K562 (cell line): ENCODE data around the gene TAS2R19. TPM values are rescaled to one million over a fixed set of nuclear protein-coding genes. Genes with fewer than 3 reads are reported as not detected.

Experiments used
- ATAC-seq: fragments of 200-7000 bp; cut with Tn5 transposase; 3 replicates; pipeline ENCODE4 v1.9.1; 2020; ENCODE audit warnings: moderate library complexity
- BruUV-seq: library from RNA; stranded (reverse); fragments of 400-500 nt; replicated peaks from 2 replicates; lab custom pipeline; 2021; lab: Mats Ljungman, UMichigan
- CTCF ChIA-PET: fragments of 300-600 bp; formaldehyde crosslinking; extraction: SDS; loops from one replicate; lab custom pipeline; 2021; ENCODE audit warnings: low intra/inter-chr PET ratio; lab: Yijun Ruan, JAX
- POLR2A ChIA-PET: fragments of 300-600, 350-650 bp; sonication (Branson Sonifier 250); formaldehyde crosslinking; extraction: SDS; loops from one replicate; lab custom pipeline; 2021; ENCODE audit warnings: antibody characterized with exemption, inconsistent platforms; lab: Yijun Ruan, JAX
- DNase-seq, 4 experiments: peaks; one replicate each; pipeline versions ENCODE4 v3.0.0 to v3.0.0-alpha.2; 2011 to 2018; ENCODE audit warnings: low spot score in 3 of 4, mixed read lengths in 3 of 4; ENCODE audit errors: extremely low read depth in 1 of 4
- FAIRE-seq: peaks from 2 replicates; lab custom pipeline; 2011; peaks lifted over from hg19 to GRCh38; lab: Jason Lieb, UNC
- H2AFZ ChIP-seq: 2 replicates; pipeline ENCODE4 v1.6.0; 2011; ENCODE audit warnings: low read depth, low read length, control low read depth, inconsistent platforms
- H3K27ac ChIP-seq: fragments of 200-600 bp; 3 replicates; pipeline ENCODE4 v1.8.0; 2011; ENCODE audit warnings: low read depth, mild to moderate bottlenecking, control low read depth, inconsistent platforms, low read length, moderate library complexity, mixed read lengths; ENCODE audit errors: extremely low read depth
- H3K27me3 ChIP-seq, 2 experiments: fragments of 300-600 bp in 1 of 2; 2 replicates in 1 of 2; 3 replicates in 1 of 2; pipeline versions ENCODE4 v1.6.0 to v1.8.0; 2011; ENCODE audit warnings: inconsistent platforms in 2 of 2, low read length in 2 of 2, mild to moderate bottlenecking in 1 of 2, mixed read lengths in 1 of 2, moderate library complexity in 1 of 2; ENCODE audit not compliant: control insufficient read depth in 2 of 2, insufficient read depth in 2 of 2
- H3K36me3 ChIP-seq: fragments of 300-600 bp; 3 replicates; pipeline ENCODE4 v1.8.0; 2011; ENCODE audit warnings: mild to moderate bottlenecking, low read length, inconsistent platforms; ENCODE audit not compliant: control insufficient read depth, insufficient read depth
- H3K4me1 ChIP-seq, 2 experiments: fragments of 200-600 bp in 1 of 2; replicated peaks in 1 of 2; 2 replicates in 1 of 2; 3 replicates in 1 of 2; pipeline versions ENCODE4 v1.5.1 to v1.8.0; 2011; ENCODE audit warnings: inconsistent platforms in 2 of 2, low read length in 2 of 2, mild to moderate bottlenecking in 1 of 2, mixed read lengths in 1 of 2, moderate library complexity in 1 of 2; ENCODE audit not compliant: control insufficient read depth in 2 of 2, insufficient read depth in 2 of 2
- H3K4me2 ChIP-seq: 2 replicates; pipeline ENCODE4 v1.6.1; 2011; ENCODE audit warnings: low read length, control low read depth, inconsistent platforms, mixed read lengths; ENCODE audit not compliant: insufficient read depth
- H3K4me3 ChIP-seq: fragments of 200-600 bp; sonication (generic), shearing (Covaris generic); 2 replicates; pipeline ENCODE4 v1.5.1; 2016; ENCODE audit warnings: control low read depth, inconsistent platforms
- H3K79me2 ChIP-seq: fragments of 200-600 bp; 3 replicates; pipeline ENCODE4 v1.8.0; 2011; ENCODE audit warnings: low read length, inconsistent platforms; ENCODE audit not compliant: control insufficient read depth, insufficient read depth
- H3K9ac ChIP-seq, 2 experiments: 2 replicates each; pipeline versions ENCODE4 v1.6.0 to v1.6.1; 2011; ENCODE audit warnings: low read depth in 2 of 2, low read length in 2 of 2, control low read depth in 1 of 2, inconsistent platforms in 1 of 2, mild to moderate bottlenecking in 1 of 2, mixed read lengths in 1 of 2; ENCODE audit not compliant: insufficient read depth in 1 of 2
- H3K9me1 ChIP-seq: one replicate; pipeline ENCODE4 v1.6.0; 2011; ENCODE audit warnings: inconsistent platforms, mild to moderate bottlenecking, low read length, moderate library complexity; ENCODE audit not compliant: control insufficient read depth, insufficient read depth
- H3K9me3 ChIP-seq: replicated peaks from 2 replicates; pipeline ENCODE4 v1.5.1; 2011; ENCODE audit warnings: low read depth, low read length, inconsistent platforms; ENCODE audit not compliant: control insufficient read depth, insufficient read depth
- H4K20me1 ChIP-seq: replicated peaks from 2 replicates; pipeline ENCODE4 v1.6.1; 2011; ENCODE audit warnings: low read length, inconsistent platforms, mixed read lengths; ENCODE audit not compliant: control insufficient read depth, insufficient read depth
- CBX3 ChIP-seq, 2 experiments: IDR thresholded peaks; 1 replicate in 1 of 2; 2 replicates in 1 of 2; pipeline ENCODE4 v1.6.1; 2012; ENCODE audit warnings: inconsistent platforms in 2 of 2, low read length in 2 of 2, borderline replicate concordance in 1 of 2, control low read depth in 1 of 2
- CREM ChIP-seq: IDR thresholded peaks from 2 replicates; pipeline ENCODE4 v1.6.1; 2014; ENCODE audit warnings: antibody characterized with exemption, low read depth
- DLX4 ChIP-seq: fragments of 250-450 bp; sonication (Bioruptor Pico); IDR thresholded peaks from 2 replicates; pipeline ENCODE4 v1.6.1; 2021; ENCODE audit warnings: mild to moderate bottlenecking
- LEF1 ChIP-seq: fragments of 450-650 bp; IDR thresholded peaks from 2 replicates; pipeline ENCODE4 v1.6.1; 2016; ENCODE audit warnings: mild to moderate bottlenecking
- MYBL2 ChIP-seq, 2 experiments: fragments of 450-650 bp in 1 of 2; sonication (generic) in 1 of 2; formaldehyde crosslinking in 1 of 2; IDR thresholded peaks; 2 replicates each; pipeline versions ENCODE4 v1.6.1 to v1.8.1; 2017 to 2022; ENCODE audit warnings: borderline replicate concordance in 1 of 2, inconsistent platforms in 1 of 2, low read depth in 1 of 2, mild to moderate bottlenecking in 1 of 2, missing genetic modification reagents in 1 of 2, moderate library complexity in 1 of 2
- NFE2L1 ChIP-seq: fragments of 450-650 bp; IDR thresholded peaks from 2 replicates; pipeline ENCODE4 v1.6.1; 2016; ENCODE audit warnings: missing genetic modification characterization, low read depth, mild to moderate bottlenecking, missing compliant biosample characterization, moderate library complexity, borderline replicate concordance
- NFYB ChIP-seq: IDR thresholded peaks from 2 replicates; pipeline ENCODE4 v1.6.1; 2011; ENCODE audit warnings: mild to moderate bottlenecking, moderate library complexity; ENCODE audit not compliant: insufficient read length; ENCODE audit errors: extremely low read depth
- RBM17 ChIP-seq: fragments of 200-400 bp; formaldehyde crosslinking; IDR thresholded peaks from 2 replicates; pipeline ENCODE4 v1.6.1; 2017; ENCODE audit warnings: low read depth, mild to moderate bottlenecking, low read length, borderline replicate concordance
- SMAD3 ChIP-seq: fragments of 450-650 bp; formaldehyde crosslinking; conservative IDR thresholded peaks from 2 replicates; pipeline ENCODE4 v1.4.0; 2020; ENCODE audit warnings: mild to moderate bottlenecking
- SMC3 ChIP-seq: conservative IDR thresholded peaks from 2 replicates; pipeline ENCODE4 v1.6.1; 2011; ENCODE audit warnings: low read depth, low read length, improper control_type of control experiment; ENCODE audit not compliant: insufficient read depth
- STAT6 ChIP-seq: sonication (generic); formaldehyde crosslinking; IDR thresholded peaks from 2 replicates; pipeline ENCODE4 v1.8.1; 2023; ENCODE audit warnings: mild to moderate bottlenecking, missing genetic modification reagents
- THRA ChIP-seq: fragments of 450-650 bp; IDR thresholded peaks from 2 replicates; pipeline ENCODE4 v1.6.1; 2017; ENCODE audit warnings: mild to moderate bottlenecking, moderate library complexity
- THRB ChIP-seq: fragments of 450-650 bp; formaldehyde crosslinking; conservative IDR thresholded peaks from 2 replicates; pipeline ENCODE4 v1.4.0; 2022; ENCODE audit warnings: mild to moderate bottlenecking, missing genetic modification characterization
- ZC3H8 ChIP-seq: fragments of 450-650 bp; IDR thresholded peaks from 2 replicates; pipeline ENCODE4 v1.6.1; 2017
- WGBS: fragments of 100-300 bp; shearing (Covaris generic); methylation state at CpG from one replicate; pipeline ENCODE4 v1.1.6; 2016; ENCODE audit warnings: low coverage, mixed read lengths; ENCODE audit not compliant: insufficient coverage; ENCODE audit errors: missing lambda C conversion rate; 5-methylcytosine and 5-hydroxymethylcytosine counted together
- in situ Hi-C: fragments of 300-500 bp; cut with MboI; formaldehyde crosslinking; loops from 4 replicates; pipeline ENCODE4 v1.15.0; 2018; ENCODE audit warnings: inconsistent platforms, mixed read lengths
- intact Hi-C: fragments of 100-400 bp; cut with micrococcal nuclease; formaldehyde crosslinking; loops from 2 replicates; pipeline ENCODE4 v1.14.2; 2022
- polyA plus RNA-seq, 8 experiments: library from polyadenylated mRNA; depleted of rRNA in 4 of 8; stranded (reverse) in 5 of 8; unstranded in 3 of 8; fragments of >200 nt; fragmentation: Nextera tagmentation in 2 of 8; fragmentation: Illumina TruSeq in 1 of 8; extraction: Ambion mirVana in 2 of 8; extraction: Trizol in 1 of 8; gene quantifications; 2 replicates each; pipeline versions ENCODE4 v1.2.1 to v1.2.3, GENCODE V29; 2011 to 2014; ENCODE audit warnings: inconsistent platforms in 1 of 8, missing spikeins in 1 of 8
- total RNA-seq, 7 experiments: library from RNA; depleted of rRNA in 6 of 7; stranded (reverse); fragments of >200 nt in 6 of 7; fragmentation: Illumina TruSeq in 2 of 7; extraction: Trizol in 2 of 7; gene quantifications; 2 replicates each; pipeline versions ENCODE4 v1.2.1 to v1.2.3, GENCODE V29; 2011 to 2021; ENCODE audit warnings: low replicate concordance in 1 of 7

The TAS2R19 gene
- total and polyA plus RNA-seq, 9 of the 15 experiments (the other 6 are each of a cell fraction or from before 2014, with no cell fraction given) = 0.13 to 3.0 (median 0.86) TPM; not detected in 2

- Histone ChIP-seq H2AFZ (no peak overlapping the region), H3K36me3 (peaks cover 4% of the 10 kb centered on the region; the same call in 1 of the 3 replicates), H3K27me3 (no peaks in the 10 kb centered on the region), H3K79me2 (no peaks in the 10 kb centered on the region), H4K20me1 (no peaks in the 10 kb centered on the region), H3K4me3 (no peak overlapping the region), H3K9me1 (no peaks in the 10 kb centered on the region), H3K4me2 (no peak overlapping the region), H3K9ac (no peak overlapping the region), H3K9me3 (no peaks in the 10 kb centered on the region), H3K4me1 (no peaks in the 10 kb centered on the region), H3K27ac (no peak overlapping the region)
- DNase-seq = no peak
- in situ Hi-C loops (no loop called here), intact Hi-C loops (no loop called here)
- ChIA-PET POLR2A (no interaction called here), CTCF (no interaction called here)
- ATAC-seq = no peak
- 88% methylated on average over 3 of the region's 3 CpGs for WGBS
- TF ChIP-seq RBM17 = no peak
- no peak for TF ChIP-seq CREM
- TF ChIP-seq STAT6 (CRISPR knock-in tag) = no peak
- TF ChIP-seq SMAD3 (CRISPR knock-in tag) = no peak
- no peak for TF ChIP-seq ZC3H8
- no peak for TF ChIP-seq NFYB
- no peak for TF ChIP-seq CBX3 (IDR thresholded peaks at IDR 0.05; ENCODE audit: borderline replicate concordance in 1 of 2, low read length in 2 of 2)
- no peak for TF ChIP-seq DLX4 (CRISPR knock-in tag)
- TF ChIP-seq NFE2L1 (tag) = no peak
- no peak for TF ChIP-seq THRB (CRISPR knock-in tag)
- TF ChIP-seq SMC3 = no peak
- no peak for TF ChIP-seq MYBL2 (IDR thresholded peaks at IDR 0.05; ENCODE audit: low read depth)
- no peak for TF ChIP-seq MYBL2 (CRISPR knock-in tag; IDR thresholded peaks at IDR 0.05; ENCODE audit: borderline replicate concordance)
- TF ChIP-seq THRA = no peak
- no peak for TF ChIP-seq LEF1
- no TSS peak for BruUV-seq
- no peak for FAIRE-seq
These were observed 16.8 kb upstream of the TAS2R19 start for GRCh38 chr12:11039171-11039570.
